DMS153 treated with DMSO at 0.1 percent for 48 hours (cell line): Measurements from ENCODE around the gene MIGA1.
"Not testable (repeated sequence)": the region's sequence is repeated elsewhere in the genome, so short reads cannot be mapped to it uniquely, and the experiment has no call there.

Source experiments
- DNase-seq: peaks from one replicate; lab custom pipeline; 2025; ENCODE audit not compliant: unreplicated experiment; lab: John Stamatoyannopoulos, UW

The MIGA1 gene, protein sequence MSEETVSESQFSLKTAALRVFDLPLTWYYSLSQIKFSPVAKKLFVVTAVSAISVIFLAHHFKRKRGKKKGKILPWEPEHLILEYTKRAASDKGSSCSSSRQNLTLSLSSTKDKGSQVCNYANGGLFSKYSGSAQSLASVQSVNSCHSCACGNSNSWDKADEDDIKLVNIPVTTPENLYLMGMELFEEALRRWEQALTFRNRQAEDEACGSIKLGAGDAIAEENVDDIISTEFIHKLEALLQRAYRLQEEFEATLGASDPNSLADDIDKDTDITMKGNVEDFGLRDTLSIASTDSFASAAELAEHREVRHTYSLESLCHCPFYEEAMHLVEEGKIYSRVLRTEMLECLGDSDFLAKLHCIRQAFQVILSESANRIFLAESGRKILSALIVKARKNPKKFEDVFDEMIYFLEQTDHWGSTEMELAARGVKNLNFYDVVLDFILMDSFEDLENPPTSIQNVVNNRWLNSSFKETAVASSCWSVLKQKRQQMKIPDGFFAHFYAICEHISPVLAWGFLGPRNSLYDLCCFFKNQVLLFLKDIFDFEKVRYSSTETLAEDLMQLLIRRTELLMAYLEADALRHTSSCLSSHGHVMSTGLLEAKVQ

DNA sequence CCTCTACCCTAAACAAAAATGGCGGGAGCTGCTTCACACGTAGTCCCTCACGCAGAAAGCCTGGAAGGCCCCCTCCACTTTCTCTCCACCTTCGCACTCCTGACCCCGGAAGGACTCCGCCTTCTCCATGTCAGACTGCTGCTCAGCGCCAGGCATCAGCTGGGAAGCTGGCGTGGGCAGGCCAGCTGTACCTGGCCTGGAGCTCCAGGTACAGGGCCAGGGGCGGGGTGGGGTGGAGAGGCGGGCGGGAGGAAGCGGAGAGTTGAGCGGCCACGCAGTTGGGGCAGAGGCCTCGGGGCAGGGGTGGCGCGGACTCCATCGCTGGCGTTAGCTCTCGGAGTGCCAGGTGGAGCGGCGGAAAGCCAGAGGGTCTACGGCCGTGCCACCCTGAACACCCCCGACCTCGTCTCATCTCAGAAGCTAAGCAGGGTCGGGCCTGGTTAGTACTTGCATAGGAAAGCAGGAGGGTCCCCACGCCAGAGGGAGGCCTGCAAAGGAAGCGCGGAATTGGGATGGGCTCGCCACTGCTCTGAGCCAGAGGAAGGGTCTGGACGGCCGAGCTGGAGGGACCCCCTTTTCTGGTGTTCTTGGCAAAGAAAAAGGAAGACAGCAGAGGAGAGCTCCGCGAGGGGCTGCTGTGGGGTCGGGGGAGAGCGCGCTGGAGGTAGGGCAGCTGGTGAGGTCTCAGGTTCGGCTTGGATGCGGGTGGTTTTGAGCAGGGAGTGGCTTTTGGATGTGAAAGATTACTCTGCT is at the start of gene MIGA1:
TSS of gene MIGA1 (plus strand) at position 121 of the 753 bp plus-strand sequence. CDS start 3,604 bp downstream, outside the sequence.
- peak; percentile 78 for DNase-seq

DNA sequence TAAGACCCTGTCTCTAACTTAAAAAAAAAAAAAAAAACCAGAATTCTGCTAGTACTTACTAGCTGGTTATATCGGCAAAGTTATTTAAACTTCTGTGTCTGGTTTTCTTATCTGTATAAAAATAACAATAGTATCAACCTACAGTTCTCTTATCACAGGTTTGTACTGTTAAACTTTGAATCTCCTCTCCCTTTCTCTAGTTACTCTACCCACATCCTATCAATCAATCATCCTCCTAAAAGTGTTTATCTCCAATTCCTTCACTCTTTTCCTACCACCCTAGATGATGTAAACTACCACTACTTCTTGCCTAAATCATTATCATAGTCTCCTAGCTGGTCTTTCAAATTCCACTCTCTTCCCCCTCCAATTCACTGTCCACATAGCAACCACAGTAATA is 47.4 kb upstream of the MIGA1 start:
- no peak for DNase-seq

DNA sequence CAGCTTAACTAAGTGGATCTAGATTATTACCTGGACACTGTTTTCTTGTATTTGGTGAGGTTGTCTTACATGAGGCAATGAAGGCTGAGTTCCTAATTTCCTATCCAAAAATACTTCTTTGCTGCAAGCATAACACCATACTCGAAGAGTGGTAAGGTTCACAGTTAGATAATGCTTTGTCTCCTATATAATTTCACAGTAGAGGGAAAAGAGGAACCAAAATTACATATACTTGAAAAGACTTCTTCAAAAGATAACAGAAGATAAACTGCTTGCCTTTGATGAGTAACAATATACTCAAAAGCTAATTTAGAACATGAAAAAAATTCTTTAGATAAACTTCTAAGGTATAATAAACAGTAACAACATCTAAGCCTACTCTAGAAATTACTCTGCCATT is 40.2 kb upstream of the MIGA1 start:
- no peak for DNase-seq

DNA sequence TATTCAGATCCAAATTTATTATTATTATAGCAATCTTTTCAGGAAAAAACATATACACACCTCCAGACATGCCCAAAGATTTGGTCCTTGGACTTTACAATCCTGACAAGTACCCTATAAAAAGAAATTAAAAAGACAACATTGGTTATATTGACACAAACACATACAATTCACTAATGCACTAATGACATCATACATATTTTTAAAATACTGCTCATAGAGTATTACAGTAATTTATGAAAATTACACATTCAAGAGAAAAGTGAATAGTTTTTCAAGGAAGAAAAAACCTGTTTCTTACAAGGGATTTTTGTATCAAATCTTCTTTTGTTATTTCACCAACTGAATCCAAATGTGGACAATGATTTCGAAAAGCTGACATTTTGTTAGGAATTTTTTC is 38.1 kb upstream of the MIGA1 start:
- DNase-seq, result no peak

DNA sequence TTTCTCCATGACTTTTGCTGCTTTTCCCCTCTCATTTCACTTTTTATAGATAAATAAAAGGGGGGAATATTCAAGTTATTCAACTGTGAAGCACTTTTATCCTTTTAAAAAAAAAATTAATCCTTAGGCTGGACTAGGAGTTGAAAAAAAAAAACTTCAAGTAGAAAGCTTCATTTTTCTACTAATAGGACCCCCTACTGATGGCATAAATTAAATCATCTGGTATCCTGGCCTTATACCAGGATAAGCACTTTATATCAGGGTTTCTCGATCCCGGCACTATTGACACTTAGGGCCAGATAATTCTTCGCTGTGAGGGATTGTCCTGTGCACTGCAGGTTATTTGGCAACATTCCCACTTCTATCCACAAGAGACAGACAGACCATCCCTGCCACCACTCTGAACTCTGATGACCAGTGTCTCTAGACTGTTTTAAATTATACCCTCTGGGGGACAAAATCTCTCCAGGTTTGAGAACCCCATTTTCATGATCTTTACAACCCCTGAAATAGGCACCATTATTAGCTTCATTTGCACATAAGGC is 37.4 kb upstream of the MIGA1 start:
- DNase-seq, result no peak

DNA sequence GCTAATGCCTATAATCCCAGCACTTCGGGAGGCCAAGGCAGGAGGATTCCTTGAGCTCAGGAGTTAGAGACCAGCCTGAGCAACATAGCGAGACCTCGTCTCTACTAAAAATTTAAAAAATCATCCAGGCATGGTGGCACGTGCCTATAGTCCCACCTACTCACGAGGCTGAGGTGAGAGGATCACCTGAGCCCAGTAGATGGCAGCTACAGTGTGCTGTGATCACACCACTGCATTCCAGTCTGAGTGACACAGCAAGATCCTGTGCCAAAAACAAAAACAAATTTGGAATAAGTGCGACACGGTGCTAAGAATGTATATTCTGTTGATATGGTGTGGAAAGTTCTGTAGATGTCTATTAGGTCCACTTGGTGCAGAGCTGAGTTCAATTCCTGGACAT is 34.9 kb upstream of the MIGA1 start:
- DNase-seq, result no peak

DNA sequence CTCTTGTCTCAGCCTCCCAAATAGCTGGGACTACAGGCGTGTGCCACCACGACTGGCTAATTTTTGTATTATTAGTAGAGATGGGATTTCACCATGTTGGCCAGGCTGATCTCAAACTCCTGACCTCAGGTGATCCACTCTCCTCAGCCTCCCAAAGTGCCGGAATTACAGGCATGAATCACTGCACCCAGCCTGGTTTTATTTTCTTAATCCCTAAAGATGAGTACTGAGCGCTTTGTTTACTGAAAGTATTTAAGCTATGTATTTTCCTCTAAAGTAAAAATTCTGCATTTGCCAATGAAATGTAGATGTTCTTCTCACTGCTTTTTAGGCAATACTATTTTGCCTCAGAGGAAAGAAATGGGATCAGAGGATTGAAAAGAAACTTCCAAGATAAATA is 30.0 kb upstream of the MIGA1 start:
- DNase-seq, result not testable (repeated sequence)

DNA sequence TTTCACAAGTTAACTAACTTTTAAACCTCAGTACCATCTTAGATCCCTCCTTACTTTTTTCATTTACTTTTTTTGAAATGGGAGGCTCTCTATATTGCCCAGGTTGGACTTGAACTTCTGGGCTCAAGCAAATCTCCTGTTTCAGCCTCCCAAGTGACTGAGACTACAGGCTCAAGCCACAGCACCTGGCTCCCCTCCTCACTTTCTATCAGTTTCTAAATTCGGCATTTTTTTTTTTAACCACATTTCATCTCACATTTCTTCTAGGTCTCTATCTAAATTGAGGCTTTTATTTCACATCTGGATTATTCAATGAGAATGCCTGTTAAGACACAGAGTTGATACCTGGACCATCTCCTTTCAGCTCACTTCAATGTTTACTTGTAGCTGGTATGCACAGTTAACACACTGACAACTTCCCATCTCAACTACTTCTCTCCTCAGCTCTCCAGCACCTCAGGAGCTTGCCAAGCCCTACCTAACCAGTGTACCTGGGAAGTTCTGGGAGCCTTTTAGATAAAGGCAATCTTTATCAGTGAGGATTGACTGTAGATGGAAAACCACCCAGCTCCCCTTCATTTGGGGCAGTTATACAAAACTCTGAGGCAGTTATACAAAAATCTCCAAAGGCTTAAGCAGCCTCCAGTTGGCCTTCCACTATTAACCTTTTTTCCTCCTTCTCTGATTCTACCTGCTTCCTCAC is 23.2 kb upstream of the MIGA1 start:
- no peak for DNase-seq

DNA sequence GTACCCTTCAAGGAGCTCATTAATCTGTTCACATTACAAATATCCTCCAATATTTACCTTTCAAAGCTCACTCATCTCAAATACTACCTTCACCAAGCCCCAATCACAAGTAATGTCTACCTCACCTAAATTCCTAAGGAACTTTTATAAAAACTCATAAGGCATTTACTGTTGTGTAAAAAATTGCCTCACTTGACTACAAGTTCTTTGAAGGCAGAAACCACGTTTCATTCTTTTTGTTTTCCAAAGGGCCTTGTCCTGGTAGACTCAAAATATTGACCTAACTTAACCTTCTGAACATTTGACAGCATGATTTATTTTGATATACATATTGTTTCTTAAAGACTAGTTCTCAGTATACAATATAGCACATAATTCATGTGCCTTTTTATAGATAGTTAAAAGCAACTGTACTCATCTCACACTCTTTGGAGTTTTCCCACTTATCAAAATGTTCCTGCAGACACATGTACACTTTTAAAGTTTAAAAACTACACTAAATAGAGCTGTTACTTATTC is 22.3 kb upstream of the MIGA1 start:
- DNase-seq, result no peak

DNA sequence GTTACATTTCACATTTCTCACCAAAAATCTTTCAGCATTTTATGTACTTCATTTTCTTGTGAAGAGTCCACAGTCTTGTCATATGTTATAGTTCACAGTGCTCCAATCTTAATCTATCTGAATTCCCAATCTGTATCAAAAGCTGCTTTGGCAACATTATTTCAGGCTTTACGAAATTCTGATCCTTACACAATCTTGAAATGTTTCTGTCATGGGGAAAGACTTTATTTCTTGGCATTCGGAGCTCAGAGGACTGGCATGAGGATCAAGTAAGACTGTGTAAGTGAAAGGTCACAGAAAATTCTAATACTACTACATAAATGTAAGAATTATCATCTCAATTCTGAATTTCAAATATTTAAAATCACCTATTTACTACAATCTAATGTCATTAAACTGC is 21.8 kb upstream of the MIGA1 start:
- no peak for DNase-seq

DNA sequence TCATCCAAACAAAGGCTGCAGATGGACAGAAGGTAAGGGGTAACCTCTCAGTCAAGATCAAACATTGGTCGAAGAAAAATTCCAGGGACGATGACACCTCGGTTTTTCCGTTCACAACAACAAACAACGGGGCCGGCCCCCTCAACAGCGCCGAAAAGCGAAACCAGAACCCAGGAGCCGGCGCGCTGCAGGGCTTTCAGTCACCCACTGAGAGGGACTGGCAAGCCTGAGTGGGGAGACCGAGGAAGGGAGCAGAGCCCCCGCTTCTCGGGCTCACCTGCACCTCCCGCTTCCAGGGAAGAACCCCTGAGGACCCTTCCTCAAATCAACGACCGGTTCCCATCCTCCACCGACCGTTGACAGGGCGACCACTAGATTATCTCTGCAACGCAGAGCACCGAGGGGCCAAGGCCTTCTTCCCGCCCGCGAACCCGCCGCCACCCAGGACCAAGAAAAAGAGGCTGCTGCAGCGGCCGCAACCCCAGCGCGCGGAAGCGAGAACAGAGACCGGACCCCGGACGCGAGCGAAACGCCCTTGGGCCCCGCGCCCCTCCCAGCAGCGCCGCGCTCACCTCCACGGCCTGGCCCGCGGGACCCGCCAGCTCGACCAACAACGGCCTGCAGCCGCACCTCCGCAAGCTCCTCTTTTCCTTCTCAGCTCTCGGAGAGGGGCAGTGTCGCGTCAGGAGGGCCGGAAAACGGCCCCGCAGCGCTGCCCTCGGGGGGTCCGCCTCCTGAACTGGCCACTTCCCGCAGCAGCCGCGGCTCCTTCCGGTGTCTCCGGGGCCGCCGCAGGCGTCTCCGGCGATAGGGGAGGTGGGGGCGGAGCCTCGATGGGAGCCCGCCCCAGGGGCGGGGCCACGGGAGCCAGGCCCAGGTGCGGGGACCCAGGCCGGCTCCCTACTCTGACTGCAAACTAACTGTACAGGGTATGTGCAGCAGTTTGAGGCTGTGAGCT is 20.1 kb upstream of the MIGA1 start, which contains the start of gene USP33:
TSS of gene USP33 (minus strand) at position 782 of the 958 bp plus-strand sequence. CDS start 18,155 bp downstream, outside the sequence.
- DNase-seq, result peak; percentile 86

DNA sequence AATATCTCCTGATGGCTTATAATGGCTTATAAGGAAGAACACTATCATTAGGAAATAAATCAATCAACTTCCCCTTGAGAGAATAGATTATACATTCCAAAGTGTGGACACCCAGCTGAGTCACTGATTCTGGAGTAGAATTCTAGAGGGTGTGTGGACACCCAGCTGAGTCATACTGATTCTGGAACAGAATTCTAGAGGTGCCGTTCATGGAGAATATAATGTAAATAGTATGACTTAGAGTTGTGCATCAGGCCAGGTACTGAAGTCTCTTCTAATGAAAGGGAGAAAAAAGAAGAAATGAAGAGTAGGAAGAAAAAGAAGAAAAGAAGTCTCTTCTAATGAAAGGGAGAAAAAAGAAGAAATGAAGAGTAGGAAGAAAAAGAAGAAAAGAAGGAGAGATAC is 17.4 kb upstream of the MIGA1 start:
- DNase-seq, result no peak

DNA sequence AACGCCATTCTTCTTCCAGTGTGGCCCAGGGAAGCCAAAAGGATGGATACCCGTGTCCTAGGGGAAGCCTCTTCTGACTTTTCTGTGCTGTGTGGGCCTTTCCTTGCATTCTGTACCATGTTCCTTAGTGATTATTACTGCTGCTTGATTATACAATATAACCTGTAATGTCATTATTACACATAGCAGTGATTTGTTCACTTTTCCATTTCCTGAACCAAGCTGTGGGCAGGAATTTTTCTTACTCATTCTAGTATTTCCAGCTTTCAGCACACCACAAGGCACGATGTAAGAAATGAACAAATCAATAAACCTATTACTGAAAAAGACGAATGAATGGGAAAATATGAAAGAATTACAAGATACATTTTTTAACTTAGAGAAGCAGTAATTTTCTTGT is 11.4 kb upstream of the MIGA1 start:
- DNase-seq, result no peak

DNA sequence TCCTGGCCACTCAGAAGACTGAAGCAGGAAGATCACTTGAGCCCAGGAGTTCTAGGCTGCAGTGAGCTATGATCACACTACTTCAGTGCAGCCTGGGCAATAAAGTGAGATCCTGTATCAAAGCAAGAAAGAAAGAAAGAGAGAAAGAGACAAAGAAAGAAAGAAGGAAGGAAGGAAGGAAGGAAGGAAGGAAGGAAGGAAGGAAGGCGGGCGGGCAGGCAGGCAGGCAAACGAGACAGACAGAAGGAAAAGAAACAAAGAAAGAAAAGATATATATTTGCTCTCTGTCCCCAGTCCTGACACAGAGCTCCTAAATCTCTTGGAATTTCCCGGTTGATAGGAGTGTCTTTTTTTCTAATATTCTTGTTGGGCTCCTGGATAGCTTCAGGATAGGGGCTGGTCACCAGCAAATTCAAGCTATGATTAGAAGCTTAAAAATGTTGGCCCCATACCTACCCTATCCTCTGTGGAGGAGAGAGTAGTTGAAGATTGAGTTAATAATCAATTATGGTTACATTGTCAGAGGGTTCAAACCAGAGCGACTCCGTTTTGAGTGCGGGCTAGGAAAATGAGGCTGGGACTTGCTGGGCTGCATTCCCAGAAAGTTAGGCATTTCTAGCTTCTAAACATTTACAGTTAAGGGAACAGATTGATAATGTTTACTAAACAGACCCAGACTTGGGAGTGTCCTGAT is 3.3 kb upstream of the MIGA1 start:
- DNase-seq, result no peak

DNA sequence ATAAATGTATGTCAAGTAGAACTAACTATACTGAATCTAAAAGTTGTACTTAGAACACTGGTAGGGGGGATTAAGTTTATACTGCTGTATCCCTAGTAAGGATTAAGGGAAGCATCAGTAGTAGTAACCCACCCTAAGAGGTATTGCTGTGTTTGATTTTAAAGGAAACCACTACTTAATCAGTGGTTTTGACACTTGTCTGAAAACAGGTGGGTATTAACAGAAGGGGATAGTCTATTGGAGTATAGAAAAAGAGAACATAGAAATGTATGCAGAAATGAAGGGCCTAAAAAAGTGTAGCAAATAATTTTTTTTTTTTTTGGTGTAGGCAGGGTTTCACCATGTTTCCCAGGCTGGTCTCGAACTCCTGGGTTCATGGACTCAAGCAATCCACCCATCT is 2.2 kb downstream of the MIGA1 start:
- DNase-seq, result no peak

DNA sequence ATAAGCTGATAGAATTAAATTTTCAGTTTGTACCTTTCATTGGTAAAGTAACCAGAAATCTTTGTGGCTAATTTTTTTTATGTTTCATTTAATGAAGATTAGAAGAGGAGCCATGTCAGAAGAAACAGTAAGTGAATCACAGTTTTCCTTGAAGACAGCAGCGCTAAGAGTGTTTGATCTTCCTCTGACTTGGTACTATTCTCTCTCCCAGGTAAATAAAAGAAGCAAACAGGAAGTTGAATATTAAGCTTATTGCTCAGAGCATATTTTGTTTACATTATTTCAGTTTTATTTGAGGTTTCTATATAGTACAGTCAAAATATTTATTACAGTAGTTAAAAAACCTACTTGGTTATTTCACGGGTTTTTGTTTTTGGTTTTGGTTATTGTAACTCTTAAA is 3.7 kb downstream of the MIGA1 start:
- DNase-seq, result no peak

DNA sequence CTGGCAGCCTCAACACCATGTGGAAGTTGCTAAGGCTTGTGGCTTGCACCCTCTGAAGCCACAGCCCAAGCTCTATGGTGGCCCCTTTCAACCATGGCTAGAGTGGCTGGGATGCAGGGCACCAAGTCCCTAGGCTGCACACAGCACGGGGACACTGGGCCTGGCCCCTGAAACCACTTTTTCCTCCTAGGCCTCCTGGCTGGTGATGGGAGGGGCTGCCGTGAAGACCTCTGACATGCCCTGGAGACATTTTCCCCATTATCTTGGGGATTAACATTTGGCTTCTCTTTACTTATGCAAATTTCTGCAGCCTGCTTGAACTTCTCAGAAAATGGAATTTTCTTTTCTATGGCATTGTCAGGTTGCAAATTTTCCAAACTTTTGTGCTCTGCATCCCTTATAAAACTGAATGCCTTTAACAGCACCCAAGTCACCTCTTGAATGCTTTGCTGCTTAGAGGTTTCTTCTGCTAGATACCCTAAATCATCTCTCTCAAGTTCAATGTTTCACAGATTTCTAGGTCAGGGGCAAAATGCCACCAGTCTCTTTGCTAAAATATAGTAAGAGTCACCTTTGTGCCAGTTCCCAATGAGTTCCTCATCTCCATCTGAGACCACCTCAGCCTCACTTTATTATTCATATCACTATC is 6.8 kb downstream of the MIGA1 start:
- not testable (repeated sequence) for DNase-seq

DNA sequence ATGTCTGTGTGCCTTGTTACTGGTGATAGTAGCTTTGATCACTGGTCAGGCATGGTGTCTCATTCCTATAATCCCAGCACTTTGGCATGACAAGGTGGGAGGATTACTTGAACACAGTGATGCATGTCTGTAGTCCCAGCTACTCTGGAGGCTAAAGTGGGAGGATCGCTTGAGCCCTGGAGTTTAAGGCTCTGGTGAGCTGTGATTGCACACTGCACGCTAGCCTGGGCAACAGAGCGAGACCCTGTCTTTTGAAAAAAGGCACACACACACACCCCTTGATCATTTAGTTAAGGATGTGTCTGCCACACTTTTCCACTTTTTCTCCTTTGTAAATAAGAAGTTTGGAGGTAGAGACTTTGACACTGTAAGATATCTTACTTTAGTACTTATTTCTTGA is 15.1 kb downstream of the MIGA1 start:
- no peak for DNase-seq
